Heart left ventricle (tissue), 16 donors: ENCODE measurements around the gene IMMP2L. TPM values are rescaled to one million over a fixed set of nuclear protein-coding genes. Genes with fewer than 3 reads are reported as not detected.
A peak's percentile ranks its signal among the peaks of the same experiment; 100 is the strongest.
"Not testable (repeated sequence)": the region's sequence is repeated elsewhere in the genome, so short reads cannot be mapped to it uniquely, and the experiment has no call there.

Source experiments
- ATAC-seq, 4 donors: fragments of 200-7000 bp; cut with Tn5 transposase; one replicate each; pipeline ENCODE4 v1.9.1; 2020 to 2022; ENCODE audit warnings: moderate library complexity in 4 of 4, mild to moderate bottlenecking in 3 of 4, moderate number of reproducible peaks in 1 of 4
- DNase-seq, 5 donors: peaks; one replicate each; pipeline ENCODE4 v3.0.0-alpha.2; 2020
- H3K27ac ChIP-seq, 12 donors: fragments of 200-600 bp; sonication (generic) in 4 of 12; one replicate each; pipeline versions ENCODE4 v1.5.0 to v1.8.0; 2016 to 2022; ENCODE audit warnings: mild to moderate bottlenecking in 2 of 12
- H3K27me3 ChIP-seq, 9 donors: fragments of 200-600 bp; sonication (generic) in 2 of 9; one replicate each; pipeline versions ENCODE4 v1.5.1 to v1.8.0; 2016 to 2022; ENCODE audit warnings: mild to moderate bottlenecking in 3 of 9
- H3K36me3 ChIP-seq, 9 donors: fragments of 200-600 bp; sonication (generic) in 2 of 9; one replicate each; pipeline versions ENCODE4 v1.5.0 to v1.8.0; 2018 to 2022; ENCODE audit warnings: mild to moderate bottlenecking in 2 of 9
- H3K4me1 ChIP-seq, 12 donors: fragments of 200-600 bp; sonication (generic) in 4 of 12; one replicate each; pipeline versions ENCODE4 v1.5.0 to v1.8.0; 2016 to 2022; ENCODE audit warnings: mild to moderate bottlenecking in 3 of 12
- H3K4me3 ChIP-seq, 12 donors: fragments of 200-600 bp; sonication (generic) in 4 of 12; one replicate each; pipeline versions ENCODE4 v1.5.0 to v1.8.0; 2017 to 2022; ENCODE audit warnings: mild to moderate bottlenecking in 9 of 12, moderate library complexity in 4 of 12
- H3K9me3 ChIP-seq, 12 donors: fragments of 200-600 bp; sonication (generic) in 4 of 12; one replicate each; pipeline versions ENCODE4 v1.5.0 to v1.8.0; 2016 to 2022; ENCODE audit warnings: mild to moderate bottlenecking in 1 of 12
- CTCF ChIP-seq, 12 donors: fragments of 200-600 bp; sonication (generic) in 4 of 12; IDR thresholded peaks; one replicate each; pipeline versions ENCODE4 v1.5.0 to v1.8.0; 2018 to 2022; ENCODE audit warnings: antibody characterized with exemption in 12 of 12, mild to moderate bottlenecking in 5 of 12
- POLR2A ChIP-seq, 2 donors: fragments of 450-650 bp; IDR thresholded peaks; one replicate each; pipeline ENCODE4 v1.6.1; 2017; ENCODE audit warnings: antibody characterized with exemption in 2 of 2, mild to moderate bottlenecking in 2 of 2, moderate library complexity in 2 of 2
- WGBS, 4 donors: extraction: QIAGEN DNeasy Blood & Tissue Kit in 2 of 4; methylation state at CpG; one replicate each; pipeline versions ENCODE4 v1.1.5 to v1.1.7; 2013 to 2018; 5-methylcytosine and 5-hydroxymethylcytosine counted together
- intact Hi-C, 10 donors: fragments of 100-400 bp; cut with DNase I; formaldehyde crosslinking; loops; one replicate each; pipeline versions ENCODE4 v1.11.1 to v1.14.2; 2022
- long read RNA-seq, 3 donors: library from polyadenylated mRNA; unstranded; transcript quantifications; one replicate each; pipeline ENCODE4 v2.0.0, GENCODE V29; 2020 to 2021
- polyA plus RNA-seq, 2 donors: library from polyadenylated mRNA; stranded (reverse); fragments of 200-250 nt; gene quantifications; one replicate each; pipeline ENCODE4 v1.2.3, GENCODE V29; 2013
- total RNA-seq, 9 donors: library from RNA; depleted of rRNA in 2 of 9; stranded (reverse); fragments of >200 nt in 2 of 9; fragmentation: NEBNext Ultra II Directional in 3 of 9; extraction: Animal tissue kit (Norgen Biotek cat#: 25700) in 3 of 9; gene quantifications; one replicate each; pipeline versions ENCODE4 v1.1.0 to v1.2.4, GENCODE V29; 2016 to 2023
- donor health status: ischemic (EF 13 %, LVEDD 7.1; RV severe dilation, severe dysfunction).
- donor health status: healthy with polysubstance abuse.
- donor health status: DM: no; HTN: yes; CAD: no.
- donor health status: DM: no; HTN: no; CAD: no.
- donor health status: ischemic (EF 25% LVEDD 6.9; RV normal size, moderate dysfunction).
- donor health status: ischemic (EF 25% LVEDD 5.7; RV mildly dilated, moderate dysfunction).
- donor health status: healthy.
- donor health status: DM: yes; HTN: yes; CAD: no.
- donor health status: ischemic (EF 35%, LVEDD 5.7; RV mildly dilated, moderate dysfunction).
- donor health status: nonischemic (EF 11% LVEDD 7.7; RV severe dilation, severe dysfunction).
- donor health status: DM: yes; HTN: yes; CAD: no.
- donor health status: PGD.
- donor health status: ischemic (EF 29% LVEDD 5.4; RV normal size, mild dysfunction).
- donor health status: nonischemic (EF 23%, LVEDD 6.1; RV moderate dilation, normal function).

Gene IMMP2L
- total RNA-seq (10 to 100 TPM in 8 of 9 donors, 1 to 10 TPM in 1; 8.9 to 17.2 (median 15.9) TPM), polyA plus RNA-seq (10 to 100 TPM in 1 of 2 donors, 1 to 10 TPM in 1; 5.1 to 12.5 TPM)
- long read RNA-seq, donor 1, partial matches to known transcripts, result 0 of 4 reads
- long read RNA-seq, donor 1, other reads (novel, unspliced or antisense), result 4 of 4 reads
- long read RNA-seq, donor 2, partial matches to known transcripts, result 1 of 4 reads
- long read RNA-seq, donor 2, other reads (novel, unspliced or antisense), result 3 of 4 reads
- long read RNA-seq, donor 3, partial matches to known transcripts, result 0 of 3 reads
- long read RNA-seq, donor 3, other reads (novel, unspliced or antisense), result 3 of 3 reads

- peak; percentile 89 to 95 (median 91) for DNase-seq
- peak; percentile 51 to 86 for TF ChIP-seq POLR2A (IDR thresholded peaks at IDR 0.05)
- peak in 11 of 12 donors; percentile 9 to 59 (median 38) for TF ChIP-seq CTCF (IDR thresholded peaks at IDR 0.05)
- intact Hi-C loops, result no loop called here
- whole genome bisulfite sequencing, 4 donors, result 1% methylated on average over 35 to 84 of the region's 84 CpGs
- Histone ChIP-seq H3K4me1 (peaks cover 0 to 20% (median 12%) of the 10 kb centered on the region in 12 donors), H3K27ac (peak within 1 kb of the TSS; percentile 40 to 93 (median 88)), H3K9me3 (no peaks in the 10 kb centered on the region), H3K4me3 (peak within 1 kb of the TSS; percentile 75 to 97 (median 87)), H3K36me3 (peaks cover 0 to 13% (median 0%) of the 10 kb centered on the region in 9 donors), H3K27me3 (no peaks in the 10 kb centered on the region)
- ATAC-seq, result peak; percentile 91 to 100 (median 98)
Measured at GRCh38 chr7:111561904-111562732, at the start of gene IMMP2L. IMMP2L (minus strand) TSS chr7:111562492.

- DNase-seq, intact Hi-C loops, ATAC-seq, H3K4me1 ChIP-seq, H3K27ac ChIP-seq, H3K9me3 ChIP-seq, H3K36me3 ChIP-seq, H3K4me3 ChIP-seq, H3K27me3 ChIP-seq: not testable (repeated sequence)
- WGBS, 4 donors, result 85 to 98% (median 94%) methylated on average over 8 to 58 of the region's 58 CpGs
Measured at GRCh38 chr7:111609483-111610254, 47.4 kb upstream of the IMMP2L start.

- TF ChIP-seq CTCF (IDR thresholded peaks at IDR 0.05) (no peak), POLR2A (IDR thresholded peaks at IDR 0.05) (no peak)
- 67 to 76% (median 69%) methylated on average over 2 of the region's 2 CpGs for WGBS, 4 donors
- no peak for ATAC-seq
- no peak for DNase-seq
- H3K36me3 ChIP-seq, result no peaks in the 10 kb centered on the region
- intact Hi-C loops, result no loop called here
- H3K4me1 ChIP-seq, result no peaks in the 10 kb centered on the region
- H3K4me3 ChIP-seq, result no peak overlapping the region
- H3K9me3 ChIP-seq, result peaks cover 0 to 4% (median 0%) of the 10 kb centered on the region in 12 donors
- no peak overlapping the region for H3K27ac ChIP-seq
- H3K27me3 ChIP-seq, result no peaks in the 10 kb centered on the region
Measured at GRCh38 chr7:111607621-111608020, 45.3 kb upstream of the IMMP2L start.

GRCh38 chr7:111605246-111605645 lies 43.0 kb upstream of the IMMP2L start:
- intact Hi-C loops, result no loop called here
- 32 to 49% (median 44%) methylated on average over 1 of the region's 1 CpG for WGBS, 4 donors

More at GRCh38 chr7:111605246-111605645, 43.0 kb upstream of the IMMP2L start:
- Histone ChIP-seq H3K9me3 (peaks cover 0 to 4% (median 0%) of the 10 kb centered on the region in 12 donors), H3K4me3 (no peak overlapping the region), H3K4me1 (no peaks in the 10 kb centered on the region), H3K27ac (no peak overlapping the region), H3K36me3 (no peaks in the 10 kb centered on the region), H3K27me3 (no peaks in the 10 kb centered on the region)
- ATAC-seq (no peak), DNase-seq (no peak)
- TF ChIP-seq CTCF (IDR thresholded peaks at IDR 0.05) (no peak), POLR2A (IDR thresholded peaks at IDR 0.05) (no peak)
